H7 (cell line): ENCODE data around the gene WSCD1. TPM values are rescaled to one million over a fixed set of nuclear protein-coding genes. Genes with fewer than 3 reads are reported as not detected.

Experiments
- DNase-seq: peaks from one replicate; pipeline ENCODE4 v3.0.0; 2012
- H3K27me3 ChIP-seq: 2 replicates; pipeline ENCODE4 v1.6.0; 2011; ENCODE audit warnings: mild to moderate bottlenecking, low read length; ENCODE audit not compliant: control insufficient read depth, insufficient read depth
- H3K36me3 ChIP-seq: replicated peaks from 2 replicates; pipeline ENCODE4 v1.5.1; 2011; ENCODE audit warnings: low read length; ENCODE audit not compliant: control insufficient read depth, insufficient read depth
- H3K4me3 ChIP-seq: 2 replicates; pipeline ENCODE4 v1.5.1; 2011; ENCODE audit warnings: low read depth, mild to moderate bottlenecking, control low read depth, low read length, moderate library complexity; ENCODE audit not compliant: insufficient read depth
- total RNA-seq: library from RNA; depleted of rRNA; stranded (reverse); fragments of >200 nt; shearing (Covaris generic); gene quantifications from 2 replicates; pipeline ENCODE4 v1.2.3, GENCODE V29; 2014

Gene WSCD1
- total RNA-seq, 1 experiment from 2014 or later = 37.0 TPM

- Histone ChIP-seq H3K36me3 (no peaks in the 10 kb centered on the region; the same call in 1 of the 2 replicates), H3K27me3 (no peaks in the 10 kb centered on the region), H3K4me3 (no peak overlapping the region)
- DNase-seq = no peak
Observed at GRCh38 chr17:6086603-6087400, 16.6 kb downstream of the WSCD1 start.

- Histone ChIP-seq H3K4me3 (no peak overlapping the region), H3K36me3 (peaks cover 2% of the 10 kb centered on the region), H3K27me3 (no peaks in the 10 kb centered on the region)
- DNase-seq = no peak
Observed at GRCh38 chr17:6088141-6088540, 18.0 kb downstream of the WSCD1 start.

- Histone ChIP-seq H3K36me3 (peaks cover 2% of the 10 kb centered on the region), H3K27me3 (no peaks in the 10 kb centered on the region), H3K4me3 (no peak overlapping the region)
- no peak for DNase-seq
Observed at GRCh38 chr17:6090253-6090652, 20.1 kb downstream of the WSCD1 start.

GRCh38 chr17:6092182-6092902 lies 22.2 kb downstream of the WSCD1 start:
- Histone ChIP-seq H3K27me3 (no peaks in the 10 kb centered on the region), H3K4me3 (no peak overlapping the region), H3K36me3 (peaks cover 2% of the 10 kb centered on the region)
- no peak for DNase-seq

- no peak for DNase-seq
- H3K36me3 ChIP-seq = peaks cover 2% of the 10 kb centered on the region
- H3K4me3 ChIP-seq = no peak overlapping the region
- H3K27me3 ChIP-seq = no peaks in the 10 kb centered on the region
Observed at GRCh38 chr17:6092903-6093468, 22.8 kb downstream of the WSCD1 start.

GRCh38 chr17:6094453-6094852 lies 24.3 kb downstream of the WSCD1 start:
- Histone ChIP-seq H3K27me3 (no peaks in the 10 kb centered on the region), H3K36me3 (peaks cover 2% of the 10 kb centered on the region), H3K4me3 (no peak overlapping the region)
- no peak for DNase-seq

- Histone ChIP-seq H3K27me3 (no peaks in the 10 kb centered on the region), H3K4me3 (no peak overlapping the region), H3K36me3 (peaks cover 2% of the 10 kb centered on the region)
- DNase-seq = no peak
Observed at GRCh38 chr17:6094926-6095325, 24.7 kb downstream of the WSCD1 start.

GRCh38 chr17:6095501-6095900 lies 25.3 kb downstream of the WSCD1 start:
- DNase-seq = no peak
- no peak overlapping the region for H3K4me3 ChIP-seq
- H3K36me3 ChIP-seq = peaks cover 2% of the 10 kb centered on the region
- no peaks in the 10 kb centered on the region for H3K27me3 ChIP-seq

GRCh38 chr17:6096201-6097004 lies 26.2 kb downstream of the WSCD1 start:
- H3K36me3 ChIP-seq = peaks cover 2% of the 10 kb centered on the region
- no peaks in the 10 kb centered on the region for H3K27me3 ChIP-seq

GRCh38 chr17:6097005-6097279 lies 26.8 kb downstream of the WSCD1 start:
- Histone ChIP-seq H3K27me3 (no peaks in the 10 kb centered on the region), H3K4me3 (no peak overlapping the region), H3K36me3 (peaks cover 2% of the 10 kb centered on the region)
- no peak for DNase-seq

More at GRCh38 chr17:6096201-6097004, 26.2 kb downstream of the WSCD1 start:
- no peak overlapping the region for H3K4me3 ChIP-seq
- peak; percentile 32 for DNase-seq

- Histone ChIP-seq H3K27me3 (no peaks in the 10 kb centered on the region), H3K36me3 (no peaks in the 10 kb centered on the region; the same call in none of the 2 replicates), H3K4me3 (no peak overlapping the region)
- no peak for DNase-seq
Observed at GRCh38 chr17:6098050-6098822, 28.1 kb downstream of the WSCD1 start.

GRCh38 chr17:6098823-6099180 lies 28.6 kb downstream of the WSCD1 start:
- no peak for DNase-seq

GRCh38 chr17:6099492-6099891 lies 29.3 kb downstream of the WSCD1 start:
- DNase-seq = no peak
- Histone ChIP-seq H3K27me3 (no peaks in the 10 kb centered on the region), H3K36me3 (no peaks in the 10 kb centered on the region; the same call in none of the 2 replicates), H3K4me3 (no peak overlapping the region)

More at GRCh38 chr17:6098823-6099180, 28.6 kb downstream of the WSCD1 start:
- Histone ChIP-seq H3K4me3 (no peak overlapping the region), H3K27me3 (no peaks in the 10 kb centered on the region), H3K36me3 (no peaks in the 10 kb centered on the region; the same call in none of the 2 replicates)

GRCh38 chr17:6100146-6100545 lies 30.0 kb downstream of the WSCD1 start:
- no peak overlapping the region for H3K4me3 ChIP-seq
- DNase-seq = no peak
- H3K27me3 ChIP-seq = no peaks in the 10 kb centered on the region
- no peaks in the 10 kb centered on the region; the same call in none of the 2 replicates for H3K36me3 ChIP-seq
